ENCODE data around the gene LSM2.
"Not testable (repeated sequence)": the region's sequence is repeated elsewhere in the genome, so short reads cannot be mapped to it uniquely, and the experiment has no call there.

Gene LSM2

GRCh38 chr6:31806470-31807272 lies at the start of gene LSM2:
TSS of gene LSM2 (minus strand) at chr6:31806966. CDS start at chr6:31806757, 209 bp downstream.
- peak; percentile 96 to 98 for DNase-seq

- not testable (repeated sequence) for DNase-seq
Measured at GRCh38 chr6:31851980-31852718, 45.4 kb upstream of the LSM2 start.

- no peak for DNase-seq
Measured at GRCh38 chr6:31851485-31851832, 44.7 kb upstream of the LSM2 start.

GRCh38 chr6:31850765-31851484 lies 44.2 kb upstream of the LSM2 start:
- no peak for DNase-seq

- DNase-seq: no peak
Measured at GRCh38 chr6:31847276-31847978, 40.7 kb upstream of the LSM2 start.

GRCh38 chr6:31844507-31844906 lies 37.7 kb upstream of the LSM2 start:
- no peak for DNase-seq

- no peak for DNase-seq
Measured at GRCh38 chr6:31842053-31842452, 35.3 kb upstream of the LSM2 start.

GRCh38 chr6:31839779-31840126 lies 33.0 kb upstream of the LSM2 start:
- DNase-seq: not testable (repeated sequence)

GRCh38 chr6:31838968-31839367 lies 32.2 kb upstream of the LSM2 start:
- no peak for DNase-seq

- not testable (repeated sequence) for DNase-seq
Measured at GRCh38 chr6:31838114-31838553, 31.4 kb upstream of the LSM2 start.

- DNase-seq: no peak
Measured at GRCh38 chr6:31837369-31838113, 30.8 kb upstream of the LSM2 start.

- no peak for DNase-seq
Measured at GRCh38 chr6:31836474-31837368, 30.0 kb upstream of the LSM2 start.

- no peak for DNase-seq
Measured at GRCh38 chr6:31836047-31836473, 29.3 kb upstream of the LSM2 start.

GRCh38 chr6:31834367-31835250 lies 27.8 kb upstream of the LSM2 start:
- DNase-seq: peak; percentile 78 to 85

GRCh38 chr6:31831350-31832215 lies 24.8 kb upstream of the LSM2 start:
- DNase-seq: peak in 1 of 2 donors; percentile 59

GRCh38 chr6:31830886-31831335 lies 24.1 kb upstream of the LSM2 start:
- DNase-seq: peak in 1 of 2 donors; percentile 37

- DNase-seq: peak in 1 of 2 donors; percentile 60
Measured at GRCh38 chr6:31829633-31830283, 23.0 kb upstream of the LSM2 start.
